ENCODE results near the gene FGFR3.

The FGFR3 gene

GRCh38 chr4:1792832-1793495 lies at the start of gene FGFR3:
FGFR3 (plus strand) TSS chr4:1793293; CDS start chr4:1793935, 642 bp downstream.
- DNase-seq = peak; percentile 48

- DNase-seq = no peak
These were observed 49.5 kb upstream of the FGFR3 start for GRCh38 chr4:1743551-1743950.

- DNase-seq = no peak
These were observed 49.1 kb upstream of the FGFR3 start for GRCh38 chr4:1743975-1744374.

- no peak for DNase-seq
These were observed 48.5 kb upstream of the FGFR3 start for GRCh38 chr4:1744552-1744951.

GRCh38 chr4:1745165-1745564 lies 47.9 kb upstream of the FGFR3 start:
- DNase-seq = no peak

- no peak for DNase-seq
These were observed 47.4 kb upstream of the FGFR3 start for GRCh38 chr4:1745697-1746096.

GRCh38 chr4:1746265-1746691 lies 46.8 kb upstream of the FGFR3 start:
- peak; percentile 86 for DNase-seq

GRCh38 chr4:1746919-1747602 lies 46.0 kb upstream of the FGFR3 start:
- DNase-seq = no peak

GRCh38 chr4:1747603-1747967 lies 45.5 kb upstream of the FGFR3 start:
- DNase-seq = no peak

- DNase-seq = peak; percentile 81
These were observed 44.6 kb upstream of the FGFR3 start for GRCh38 chr4:1748465-1748995.

GRCh38 chr4:1749370-1749769 lies 43.7 kb upstream of the FGFR3 start:
- no peak for DNase-seq

GRCh38 chr4:1749826-1750225 lies 43.3 kb upstream of the FGFR3 start:
- DNase-seq = no peak

GRCh38 chr4:1750381-1751154 lies 42.5 kb upstream of the FGFR3 start:
- no peak for DNase-seq

GRCh38 chr4:1751155-1751918 lies 41.8 kb upstream of the FGFR3 start:
- no peak for DNase-seq

- no peak for DNase-seq
These were observed 41.2 kb upstream of the FGFR3 start for GRCh38 chr4:1751919-1752283.

- no peak for DNase-seq
These were observed 40.6 kb upstream of the FGFR3 start for GRCh38 chr4:1752284-1753041.

- DNase-seq = no peak
These were observed 39.8 kb upstream of the FGFR3 start for GRCh38 chr4:1753294-1753696.

- no peak for DNase-seq
These were observed 39.3 kb upstream of the FGFR3 start for GRCh38 chr4:1753697-1754311.

- no peak for DNase-seq
These were observed 38.8 kb upstream of the FGFR3 start for GRCh38 chr4:1754336-1754735.

GRCh38 chr4:1755297-1755696 lies 37.8 kb upstream of the FGFR3 start:
- DNase-seq = no peak

GRCh38 chr4:1756079-1756478 lies 37.0 kb upstream of the FGFR3 start:
- DNase-seq = no peak
